Measurements from ENCODE around the gene HUS1. TPM values are rescaled to one million over a fixed set of nuclear protein-coding genes. Genes with fewer than 3 reads are reported as not detected.

Gene HUS1
- total RNA-seq, result 10.1 and 11.4 TPM in 2 replicates

DNA sequence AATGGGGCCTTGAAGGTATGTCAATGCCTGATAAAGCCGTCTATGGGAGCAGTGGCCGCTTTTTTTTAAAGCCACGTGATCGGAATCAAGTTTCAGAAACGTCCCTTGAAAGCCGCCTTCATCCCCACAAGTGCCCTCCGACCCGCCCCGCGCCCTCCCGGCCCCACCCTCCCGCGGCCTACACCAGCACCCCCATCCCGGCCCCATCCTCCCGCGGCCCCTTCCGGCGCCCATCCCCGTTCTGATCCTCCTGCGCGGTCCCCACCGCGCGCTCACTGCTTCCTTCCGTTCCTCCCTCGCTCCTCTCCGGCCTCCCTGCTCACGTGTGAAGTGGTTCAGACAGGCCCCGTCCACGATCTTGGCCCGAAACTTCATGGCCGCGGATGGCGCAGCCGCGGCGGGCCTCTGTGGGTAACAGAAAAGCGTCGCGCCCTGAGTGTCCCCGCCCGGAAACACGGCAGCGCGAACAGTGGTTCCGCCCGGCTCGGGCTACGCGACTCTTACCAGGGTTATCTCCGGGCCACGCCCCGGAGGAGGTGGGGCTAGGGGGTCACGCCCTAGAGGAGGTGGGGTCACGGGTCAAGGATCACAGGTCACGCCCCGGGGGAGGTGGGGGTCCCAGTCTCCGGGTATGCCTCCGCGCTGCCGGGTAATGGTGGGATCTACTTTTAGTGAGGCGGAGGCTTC, at the start of gene HUS1:
HUS1 (minus strand) TSS at position 471 of the 687 bp plus-strand sequence; CDS start at position 375, 96 bp downstream.

DNA sequence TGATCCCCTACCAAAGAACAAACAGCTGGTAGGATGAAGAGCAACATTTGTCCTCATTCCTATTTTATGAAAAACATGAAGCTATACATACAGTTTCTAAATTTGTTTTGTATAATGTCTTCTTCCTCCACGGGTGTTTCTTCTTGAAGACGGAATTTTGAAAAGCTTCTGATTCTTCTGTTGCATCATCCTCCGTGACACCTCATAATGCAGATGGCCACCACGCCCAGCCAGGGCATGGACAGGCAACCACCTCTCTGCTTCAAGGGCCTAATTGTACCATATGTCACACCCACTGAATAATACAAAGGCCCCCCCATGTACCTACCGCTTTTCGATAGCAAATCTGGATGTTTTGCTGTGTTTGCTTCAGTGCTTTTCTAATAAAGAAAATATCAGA, 49.5 kb upstream of the HUS1 start, which contains the start of gene SUN3:
SUN3 (minus strand) TSS at position 170 of the 400 bp plus-strand sequence; CDS start at position 1, 169 bp downstream.

DNA sequence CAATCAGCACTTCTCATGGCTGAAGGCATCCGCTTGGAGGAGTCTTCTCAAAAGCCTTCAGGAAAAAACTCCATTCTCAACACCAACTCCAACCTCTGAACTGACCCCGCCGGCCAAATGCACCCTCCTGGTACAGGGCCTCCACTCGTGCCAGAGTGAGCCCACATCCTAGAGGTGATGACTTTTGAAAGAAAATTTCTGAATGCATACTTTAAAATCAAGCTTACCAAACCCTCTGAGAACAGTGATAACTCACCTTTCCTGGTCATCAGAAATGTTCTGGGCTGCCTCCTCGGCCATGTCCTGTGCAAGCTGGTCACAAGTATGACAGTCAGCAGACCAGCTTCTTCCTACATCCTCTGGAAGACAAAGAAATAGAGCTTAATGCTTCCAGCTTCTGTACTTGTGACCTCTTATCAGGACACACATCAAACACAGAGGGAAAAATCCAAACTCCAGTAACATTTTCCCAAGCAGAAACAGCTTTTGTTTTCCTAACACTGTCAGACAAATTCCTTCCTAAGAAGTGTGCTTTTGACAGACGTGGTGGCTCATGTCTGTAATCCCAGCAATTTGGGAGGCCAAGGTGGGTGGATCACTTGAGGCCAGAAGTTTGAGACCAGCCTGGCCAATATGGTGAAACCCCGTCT, 31.1 kb downstream of the HUS1 start, which contains the start of gene PKD1L1:
PKD1L1 (minus strand) TSS at position 326 of the 650 bp plus-strand sequence; CDS start at position 300, 26 bp downstream.

Other genes with a start within 250 kb of the HUS1 start
- 0.09 and 0.11 TPM in 2 replicates for gene PKD1L1, start 31.1 kb downstream of the HUS1 start, total RNA-seq
- gene SUN3, start 49.5 kb upstream of the HUS1 start, total RNA-seq, result not detected in 2 replicates
- not detected in 2 replicates for gene C7orf57, start 55.9 kb upstream of the HUS1 start, total RNA-seq
- gene UPP1, start 109.7 kb upstream of the HUS1 start, total RNA-seq, result 4.2 and 9.3 TPM in 2 replicates
- gene ABCA13, start 191.8 kb upstream of the HUS1 start, total RNA-seq, result under 0.01 TPM in 1 of 2 replicates, not detected in the other

Measured in dermis lymphatic vessel endothelial cell (primary cell).